ENCODE results near the gene GDPD4.

DNA sequence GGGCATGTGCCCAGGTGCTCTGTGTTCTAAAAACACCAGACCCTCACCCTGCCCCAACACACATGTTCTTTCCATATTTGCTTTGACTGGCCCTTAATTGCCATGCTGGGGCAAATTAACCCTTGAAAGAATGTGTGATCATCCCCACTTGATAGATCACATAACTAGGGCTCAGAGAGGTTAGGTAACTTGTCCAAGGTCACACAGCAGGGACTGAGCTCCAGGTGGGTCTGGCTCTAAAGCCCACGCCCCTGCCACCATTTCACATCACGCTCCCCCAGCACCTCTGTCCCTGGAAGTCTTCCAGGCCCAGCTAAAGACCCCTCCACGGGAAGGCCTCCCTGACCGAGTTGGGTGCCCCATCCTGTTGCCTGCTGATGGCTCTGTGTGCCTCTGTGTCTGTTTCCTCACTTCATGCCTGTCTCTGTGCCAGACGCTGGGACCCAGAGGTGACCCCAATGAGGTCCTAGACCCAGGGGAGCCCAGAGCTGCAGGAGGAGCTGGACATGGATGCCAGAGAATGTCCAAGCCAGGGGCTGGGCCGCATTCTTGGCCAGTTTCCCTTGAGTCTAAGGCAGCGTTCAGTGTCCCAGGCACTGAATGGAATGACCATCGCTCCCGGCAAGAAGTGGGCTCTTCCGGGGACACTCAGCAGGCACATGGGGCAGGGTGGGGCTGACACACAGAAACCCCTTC, 93.7 kb downstream of the GDPD4 start:
- TF ChIP-seq, protein P1, sequence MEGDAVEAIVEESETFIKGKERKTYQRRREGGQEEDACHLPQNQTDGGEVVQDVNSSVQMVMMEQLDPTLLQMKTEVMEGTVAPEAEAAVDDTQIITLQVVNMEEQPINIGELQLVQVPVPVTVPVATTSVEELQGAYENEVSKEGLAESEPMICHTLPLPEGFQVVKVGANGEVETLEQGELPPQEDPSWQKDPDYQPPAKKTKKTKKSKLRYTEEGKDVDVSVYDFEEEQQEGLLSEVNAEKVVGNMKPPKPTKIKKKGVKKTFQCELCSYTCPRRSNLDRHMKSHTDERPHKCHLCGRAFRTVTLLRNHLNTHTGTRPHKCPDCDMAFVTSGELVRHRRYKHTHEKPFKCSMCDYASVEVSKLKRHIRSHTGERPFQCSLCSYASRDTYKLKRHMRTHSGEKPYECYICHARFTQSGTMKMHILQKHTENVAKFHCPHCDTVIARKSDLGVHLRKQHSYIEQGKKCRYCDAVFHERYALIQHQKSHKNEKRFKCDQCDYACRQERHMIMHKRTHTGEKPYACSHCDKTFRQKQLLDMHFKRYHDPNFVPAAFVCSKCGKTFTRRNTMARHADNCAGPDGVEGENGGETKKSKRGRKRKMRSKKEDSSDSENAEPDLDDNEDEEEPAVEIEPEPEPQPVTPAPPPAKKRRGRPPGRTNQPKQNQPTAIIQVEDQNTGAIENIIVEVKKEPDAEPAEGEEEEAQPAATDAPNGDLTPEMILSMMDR (IDR thresholded peaks at IDR 0.05; ENCODE audit: insufficient read depth, low read length, poor library complexity, severe bottlenecking), result no peak
- no peak for TF ChIP-seq EZH2phosphoT487 (conservative IDR thresholded peaks at IDR 0.05; ENCODE audit: low read length)

Data from SU-DHL-6 (cell line).